GM20000 (cell line): ENCODE results near the gene MRPL43.

Experiments used
- DNase-seq: peaks from one replicate; pipeline ENCODE4 v3.0.0; 2012; ENCODE audit warnings: low spot score
- TF ChIP-seq, protein P1 (sequence below): IDR thresholded peaks from 2 replicates; pipeline ENCODE4 v1.5.1; 2012; ENCODE audit warnings: mild to moderate bottlenecking, control low read depth; ENCODE audit errors: extremely low read depth, missing control alignments

Gene MRPL43

DNA sequence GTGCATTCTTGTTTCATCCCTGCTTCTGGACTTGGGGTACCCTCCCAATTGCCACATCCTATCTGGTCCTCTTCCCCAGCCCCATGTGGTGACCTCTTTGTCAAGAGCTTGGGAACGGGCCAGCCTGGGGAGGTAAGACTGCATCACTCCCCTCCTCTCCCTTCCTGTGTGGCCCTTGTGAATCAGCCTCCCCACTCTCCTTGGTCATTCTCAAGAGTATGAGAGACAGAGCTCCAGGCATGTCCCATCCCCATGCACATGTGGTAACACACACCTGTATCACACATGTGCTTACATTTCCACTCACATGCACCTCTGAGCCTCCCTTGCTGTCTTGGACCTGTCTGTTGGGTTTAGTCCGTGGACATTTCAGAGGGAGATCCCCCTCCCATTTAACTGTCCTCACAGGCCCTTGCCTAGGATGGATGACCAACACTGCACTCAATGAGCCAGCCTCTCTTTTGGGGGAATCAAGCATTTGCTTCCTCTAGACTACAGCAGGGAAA lies 2.6 kb downstream of the MRPL43 start:
- TF ChIP-seq, protein P1, sequence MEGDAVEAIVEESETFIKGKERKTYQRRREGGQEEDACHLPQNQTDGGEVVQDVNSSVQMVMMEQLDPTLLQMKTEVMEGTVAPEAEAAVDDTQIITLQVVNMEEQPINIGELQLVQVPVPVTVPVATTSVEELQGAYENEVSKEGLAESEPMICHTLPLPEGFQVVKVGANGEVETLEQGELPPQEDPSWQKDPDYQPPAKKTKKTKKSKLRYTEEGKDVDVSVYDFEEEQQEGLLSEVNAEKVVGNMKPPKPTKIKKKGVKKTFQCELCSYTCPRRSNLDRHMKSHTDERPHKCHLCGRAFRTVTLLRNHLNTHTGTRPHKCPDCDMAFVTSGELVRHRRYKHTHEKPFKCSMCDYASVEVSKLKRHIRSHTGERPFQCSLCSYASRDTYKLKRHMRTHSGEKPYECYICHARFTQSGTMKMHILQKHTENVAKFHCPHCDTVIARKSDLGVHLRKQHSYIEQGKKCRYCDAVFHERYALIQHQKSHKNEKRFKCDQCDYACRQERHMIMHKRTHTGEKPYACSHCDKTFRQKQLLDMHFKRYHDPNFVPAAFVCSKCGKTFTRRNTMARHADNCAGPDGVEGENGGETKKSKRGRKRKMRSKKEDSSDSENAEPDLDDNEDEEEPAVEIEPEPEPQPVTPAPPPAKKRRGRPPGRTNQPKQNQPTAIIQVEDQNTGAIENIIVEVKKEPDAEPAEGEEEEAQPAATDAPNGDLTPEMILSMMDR = no peak
- DNase-seq = no peak

DNA sequence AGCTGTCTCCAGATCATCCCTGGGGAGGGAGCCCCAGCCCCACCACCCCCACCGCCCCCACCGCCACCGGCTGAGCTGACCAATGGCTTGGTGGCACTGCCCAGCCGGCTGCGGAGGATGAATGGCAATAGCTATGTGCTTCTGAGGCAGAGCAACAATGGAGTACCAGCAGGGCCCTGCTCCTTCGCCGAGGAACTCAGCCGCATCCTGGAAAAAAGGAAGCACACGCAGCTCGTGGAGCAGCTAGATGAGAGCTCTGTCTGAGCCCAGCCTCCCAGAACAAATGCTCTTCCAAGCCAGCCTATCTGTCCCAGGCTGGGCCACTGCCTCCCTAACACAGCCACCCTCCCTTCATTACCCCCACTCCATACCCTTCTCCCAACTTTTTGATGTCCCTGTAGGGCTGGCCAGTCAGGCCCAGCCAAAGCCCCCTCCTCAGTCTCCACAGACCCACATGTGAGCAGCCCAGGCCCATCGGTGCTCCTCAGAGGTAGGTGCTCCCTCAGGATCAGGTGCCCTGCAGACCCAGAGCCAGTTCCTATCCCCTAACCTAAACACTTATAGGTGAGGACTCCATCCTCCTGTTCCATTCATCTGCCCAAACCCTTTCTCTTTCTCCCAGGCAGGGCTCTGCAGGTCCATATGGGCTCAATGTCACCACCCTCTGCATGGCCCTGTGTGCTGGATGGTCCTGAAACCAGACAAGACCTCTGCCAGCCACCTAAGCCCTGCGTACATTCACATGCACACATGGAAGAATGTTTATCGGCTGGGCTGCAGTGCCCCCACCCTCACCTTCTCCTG lies 3.2 kb downstream of the MRPL43 start:
- no peak for DNase-seq
- TF ChIP-seq, protein P1 = no peak

DNA sequence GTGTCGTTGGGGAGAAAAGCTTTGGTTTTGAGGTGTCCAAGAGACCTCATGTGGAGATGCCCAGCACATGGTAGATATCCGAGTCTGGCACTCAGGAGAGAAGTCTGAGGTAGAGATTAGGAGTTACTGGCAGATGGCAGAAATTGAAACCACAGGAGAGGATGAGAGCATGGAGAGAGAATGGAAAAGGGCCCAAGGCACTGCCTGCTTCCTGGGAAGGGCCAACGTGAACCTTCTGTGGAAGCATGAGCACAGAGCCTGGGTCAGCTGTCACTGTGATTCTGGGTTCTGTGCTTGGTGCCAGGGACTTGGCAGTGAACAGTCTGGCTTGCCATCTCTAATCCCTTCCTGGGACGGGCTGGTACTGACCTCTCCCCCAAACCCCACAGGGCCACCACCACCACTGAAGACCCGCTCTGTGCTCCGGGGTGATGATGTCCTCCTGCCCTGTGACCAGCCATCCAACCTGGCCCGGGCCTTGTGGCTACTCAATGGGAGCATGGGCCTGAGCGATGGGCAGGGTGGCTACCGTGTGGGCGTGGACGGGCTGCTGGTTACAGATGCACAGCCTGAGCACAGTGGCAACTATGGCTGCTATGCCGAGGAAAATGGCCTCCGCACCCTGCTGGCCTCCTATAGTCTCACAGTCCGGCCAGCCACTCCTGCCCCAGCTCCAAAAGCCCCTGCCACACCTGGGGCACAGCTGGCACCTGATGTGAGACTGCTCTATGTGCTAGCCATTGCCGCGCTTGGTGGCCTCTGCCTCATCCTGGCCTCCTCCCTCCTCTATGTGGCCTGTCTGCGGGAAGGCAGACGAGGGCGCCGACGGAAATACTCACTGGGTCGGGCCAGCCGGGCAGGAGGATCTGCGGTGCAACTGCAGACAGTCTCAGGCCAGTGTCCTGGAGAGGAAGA lies 4.1 kb downstream of the MRPL43 start:
- TF ChIP-seq, protein P1 = no peak
- DNase-seq = no peak

DNA sequence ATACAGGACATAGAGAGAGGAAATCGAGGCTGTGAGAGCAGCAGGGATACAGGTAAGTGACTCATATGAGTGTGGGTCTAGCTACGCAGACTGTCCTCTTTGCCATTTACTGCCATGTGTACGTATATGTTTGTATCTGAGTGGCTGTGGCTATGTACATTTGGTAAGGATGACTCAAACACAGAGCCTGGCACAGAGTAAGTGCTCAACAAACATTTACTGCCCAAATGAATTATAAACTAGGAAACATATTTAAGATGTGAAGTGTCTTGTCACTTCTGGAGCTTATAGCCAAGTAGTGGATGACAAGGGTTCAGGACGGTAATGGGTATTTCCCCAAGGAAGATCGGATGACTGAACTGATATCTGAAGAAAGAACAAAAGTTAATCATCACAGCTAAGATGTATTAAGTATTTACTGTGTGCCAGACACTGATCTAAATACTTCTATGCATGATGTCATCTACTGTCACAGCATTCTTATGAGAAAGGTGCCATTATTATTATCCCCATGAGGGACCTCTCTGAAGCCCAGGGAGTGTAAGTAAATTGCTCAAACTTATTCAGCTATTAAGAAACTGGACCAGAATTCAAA lies 6.0 kb downstream of the MRPL43 start:
- TF ChIP-seq, protein P1 = no peak
- DNase-seq = no peak

DNA sequence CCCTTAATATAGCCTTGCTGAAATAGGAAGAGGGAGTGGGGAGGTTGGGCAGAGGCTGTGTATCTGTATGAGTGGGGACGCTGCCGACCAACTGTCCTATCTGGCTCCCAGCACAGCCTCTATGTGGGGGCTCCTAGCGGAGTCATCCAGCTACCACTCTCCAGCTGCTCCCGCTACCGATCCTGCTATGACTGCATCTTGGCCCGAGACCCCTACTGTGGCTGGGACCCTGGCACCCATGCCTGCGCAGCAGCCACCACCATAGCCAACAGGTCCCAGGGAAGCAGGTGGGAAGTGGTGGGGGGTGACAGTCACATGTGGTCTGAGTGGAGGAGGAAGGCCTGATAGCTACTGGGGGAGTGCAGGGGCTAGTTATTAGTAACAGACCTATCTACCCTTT lies 6.6 kb downstream of the MRPL43 start:
- DNase-seq = no peak
- TF ChIP-seq, protein P1 = no peak

DNA sequence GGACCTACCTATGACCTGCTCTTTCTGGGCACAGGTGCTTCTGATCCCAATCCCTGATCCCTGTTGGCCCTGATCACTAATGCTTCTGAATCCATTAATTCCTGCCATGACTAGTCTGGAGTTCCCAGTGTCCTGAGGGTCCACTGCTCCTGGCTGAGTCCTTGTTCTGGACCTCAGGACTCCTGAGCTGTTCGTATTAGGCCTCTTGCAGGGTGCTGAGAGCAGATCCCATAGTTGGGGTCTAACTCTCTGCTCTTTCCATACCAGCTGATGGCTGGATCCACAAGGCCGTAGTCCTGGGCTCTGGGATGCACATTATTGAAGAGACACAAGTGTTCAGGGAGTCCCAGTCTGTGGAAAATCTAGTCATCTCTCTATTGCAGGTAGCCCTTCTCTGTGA lies 7.0 kb downstream of the MRPL43 start:
- TF ChIP-seq, protein P1 = no peak

More for the DNA sequence above, 7.0 kb downstream of the MRPL43 start:
- no peak for DNase-seq
